ENCODE data around the gene PPM1A. TPM values are rescaled to one million over a fixed set of nuclear protein-coding genes. Genes with fewer than 3 reads are reported as not detected.

Gene PPM1A
- total RNA-seq, 3 donors from 2014 or later (not counting 1 experiment from before 2014, with no cell fraction given) = 118 to 126 (median 119) TPM

GRCh38 chr14:60328583-60328982, 79.6 kb downstream of the PPM1A start:
- no peak overlapping the region for H3K27ac Mint-ChIP-seq
- peaks cover 17 to 22% of the 10 kb centered on the region in 2 donors for H3K4me1 Mint-ChIP-seq
- intact Hi-C loops (cut with micrococcal nuclease) = no loop called here
- peaks cover 17% of the 10 kb centered on the region for H3K4me1 ChIP-seq (ENCODE audit: control insufficient read depth, insufficient read depth, low read length)
- ATAC-seq (no peak), DNase-seq (no peak)
- H3K36me3 ChIP-seq (ENCODE audit: control insufficient read depth, insufficient read depth, low read length) = no peaks in the 10 kb centered on the region
- H3K27me3 Mint-ChIP-seq (ENCODE audit: low read depth in 2 of 2) = peaks cover 33% of the 10 kb centered on the region in 2 donors
- no peaks in the 10 kb centered on the region for H3K9me3 ChIP-seq (ENCODE audit: control insufficient read depth, insufficient read depth, low read length)
- no peaks in the 10 kb centered on the region for H3K36me3 Mint-ChIP-seq
- peak overlapping the region; percentile 13 for H3K4me3 Mint-ChIP-seq
- TF ChIP-seq, protein P1, sequence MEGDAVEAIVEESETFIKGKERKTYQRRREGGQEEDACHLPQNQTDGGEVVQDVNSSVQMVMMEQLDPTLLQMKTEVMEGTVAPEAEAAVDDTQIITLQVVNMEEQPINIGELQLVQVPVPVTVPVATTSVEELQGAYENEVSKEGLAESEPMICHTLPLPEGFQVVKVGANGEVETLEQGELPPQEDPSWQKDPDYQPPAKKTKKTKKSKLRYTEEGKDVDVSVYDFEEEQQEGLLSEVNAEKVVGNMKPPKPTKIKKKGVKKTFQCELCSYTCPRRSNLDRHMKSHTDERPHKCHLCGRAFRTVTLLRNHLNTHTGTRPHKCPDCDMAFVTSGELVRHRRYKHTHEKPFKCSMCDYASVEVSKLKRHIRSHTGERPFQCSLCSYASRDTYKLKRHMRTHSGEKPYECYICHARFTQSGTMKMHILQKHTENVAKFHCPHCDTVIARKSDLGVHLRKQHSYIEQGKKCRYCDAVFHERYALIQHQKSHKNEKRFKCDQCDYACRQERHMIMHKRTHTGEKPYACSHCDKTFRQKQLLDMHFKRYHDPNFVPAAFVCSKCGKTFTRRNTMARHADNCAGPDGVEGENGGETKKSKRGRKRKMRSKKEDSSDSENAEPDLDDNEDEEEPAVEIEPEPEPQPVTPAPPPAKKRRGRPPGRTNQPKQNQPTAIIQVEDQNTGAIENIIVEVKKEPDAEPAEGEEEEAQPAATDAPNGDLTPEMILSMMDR (IDR thresholded peaks at IDR 0.05) = no peak
- peaks cover 2% of the 10 kb centered on the region for H3K27me3 ChIP-seq (ENCODE audit: control insufficient read depth, insufficient read depth, low read length)
- whole genome bisulfite sequencing (ENCODE audit: insufficient coverage) = 91% methylated on average over 5 of the region's 6 CpGs
- H3K4me3 ChIP-seq (ENCODE audit: low read length) = no peak overlapping the region
- H3K9me3 Mint-ChIP-seq = no peaks in the 10 kb centered on the region
- no peak overlapping the region for H3K27ac ChIP-seq (ENCODE audit: low read length)

GRCh38 chr14:60329274-60329673, 80.3 kb downstream of the PPM1A start:
- no peak overlapping the region for H3K27ac ChIP-seq (ENCODE audit: low read length)
- H3K4me3 ChIP-seq (ENCODE audit: low read length) = no peak overlapping the region
- no peaks in the 10 kb centered on the region for H3K9me3 Mint-ChIP-seq
- H3K9me3 ChIP-seq (ENCODE audit: control insufficient read depth, insufficient read depth, low read length) = no peaks in the 10 kb centered on the region
- no peak overlapping the region for H3K4me3 Mint-ChIP-seq
- no peak for DNase-seq
- peaks cover 17% of the 10 kb centered on the region for H3K4me1 ChIP-seq (ENCODE audit: control insufficient read depth, insufficient read depth, low read length)
- peaks cover 33 to 38% of the 10 kb centered on the region in 2 donors for H3K27me3 Mint-ChIP-seq (ENCODE audit: low read depth in 2 of 2)
- no peaks in the 10 kb centered on the region for H3K36me3 ChIP-seq (ENCODE audit: control insufficient read depth, insufficient read depth, low read length)
- 83% methylated on average over 2 of the region's 2 CpGs for WGBS (ENCODE audit: insufficient coverage)
- TF ChIP-seq, protein P1 (IDR thresholded peaks at IDR 0.05) = no peak
- intact Hi-C loops (cut with micrococcal nuclease) = no loop called here
- peaks cover 17 to 22% of the 10 kb centered on the region in 2 donors for H3K4me1 Mint-ChIP-seq
- no peak for ATAC-seq
- no peak overlapping the region for H3K27ac Mint-ChIP-seq
- peaks cover 2% of the 10 kb centered on the region for H3K27me3 ChIP-seq (ENCODE audit: control insufficient read depth, insufficient read depth, low read length)
- H3K36me3 Mint-ChIP-seq = no peaks in the 10 kb centered on the region

DNA sequence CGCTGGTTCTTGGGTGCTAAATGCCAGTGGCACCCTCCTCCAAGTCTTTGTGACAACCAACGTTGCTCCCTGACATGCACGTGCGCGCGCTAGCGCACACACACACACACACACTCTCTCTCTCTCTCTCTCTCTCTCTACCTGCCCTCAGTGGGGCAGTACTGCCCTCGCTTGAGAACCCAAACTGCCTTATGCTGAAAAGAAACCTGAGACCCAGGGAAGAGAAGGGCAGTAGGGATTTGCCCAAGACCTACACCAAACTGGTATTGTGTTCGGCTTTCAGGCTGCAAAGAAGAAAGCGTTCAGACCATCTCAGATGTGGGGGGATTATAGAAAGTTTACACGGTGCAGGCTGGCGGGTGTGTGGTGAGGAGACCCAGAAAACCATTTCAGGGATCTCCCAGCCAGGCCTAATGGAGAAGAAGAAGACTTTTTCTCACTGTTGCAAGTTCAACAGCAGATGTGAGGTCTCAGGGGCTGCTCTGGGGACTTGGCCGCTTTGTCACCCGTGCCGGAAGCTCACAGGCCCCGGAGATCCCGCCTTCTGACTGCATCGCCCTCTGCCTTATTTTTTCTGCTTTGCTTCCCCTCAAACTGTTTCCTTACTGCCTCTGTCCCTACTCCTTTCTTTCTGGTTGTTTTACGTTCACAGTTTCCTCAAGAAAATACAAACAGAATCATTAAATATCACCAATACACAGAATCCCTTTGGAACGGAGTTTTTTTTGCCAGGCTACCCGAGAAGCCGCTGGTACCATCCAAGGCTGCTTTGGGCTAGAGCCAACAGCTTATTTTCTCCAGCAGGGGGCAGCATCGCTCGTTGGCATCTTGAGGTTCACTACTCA, 82.4 kb downstream of the PPM1A start:
- Histone ChIP-seq H3K4me1 (ENCODE audit: control insufficient read depth, insufficient read depth, low read length) (peaks cover 17% of the 10 kb centered on the region), H3K4me3 (ENCODE audit: low read length) (peak overlapping the region; percentile 53), H3K9me3 (ENCODE audit: control insufficient read depth, insufficient read depth, low read length) (no peaks in the 10 kb centered on the region), H3K27ac (ENCODE audit: low read length) (peak overlapping the region; percentile 34), H3K27me3 (ENCODE audit: control insufficient read depth, insufficient read depth, low read length) (peaks cover 6% of the 10 kb centered on the region), H3K36me3 (ENCODE audit: control insufficient read depth, insufficient read depth, low read length) (no peaks in the 10 kb centered on the region)
- TF ChIP-seq, protein P1 (IDR thresholded peaks at IDR 0.05) = peak; percentile 88
- Mint-ChIP-seq H3K4me1 (peaks cover 17 to 22% of the 10 kb centered on the region in 2 donors), H3K4me3 (peak overlapping the region; percentile 95), H3K36me3 (no peaks in the 10 kb centered on the region), H3K9me3 (no peaks in the 10 kb centered on the region), H3K27ac (peak overlapping the region; percentile 75 to 88), H3K27me3 (ENCODE audit: low read depth in 2 of 2) (peaks cover 37 to 46% of the 10 kb centered on the region in 2 donors)
- peak; percentile 62 to 88 for DNase-seq
- WGBS (ENCODE audit: insufficient coverage) = 3% methylated on average over 24 of the region's 24 CpGs
- intact Hi-C loops (cut with micrococcal nuclease) = loop anchor here (5.0 kb wide), 1 partner anchor 79 kb away; no protein-coding TSS in a partner anchor
- peak; percentile 80 to 91 (median 86) for ATAC-seq

Data from natural killer cell (primary cell).